Panc1 (cell line): ENCODE measurements around the gene AKAP8L. TPM values are rescaled to one million over a fixed set of nuclear protein-coding genes. Genes with fewer than 3 reads are reported as not detected.

ENCODE experiments used
- ATAC-seq: fragments of 200-7000 bp; cut with Tn5 transposase; 2 replicates; pipeline ENCODE4 v1.9.1; 2020; ENCODE audit warnings: mild to moderate bottlenecking, moderate library complexity
- BruUV-seq: library from RNA; stranded (reverse); fragments of 400-500 nt; replicated peaks from 2 replicates; lab custom pipeline; 2021; lab: Mats Ljungman, UMichigan
- CTCF ChIA-PET: fragments of 300-600 bp; sonication (Branson Sonifier 250); formaldehyde crosslinking; loops from one replicate; lab custom pipeline; 2022; ENCODE audit warnings: antibody characterized with exemption; lab: Charles Lee
- POLR2A ChIA-PET: fragments of 300-600 bp; sonication (Branson Sonifier 250); formaldehyde crosslinking; loops from one replicate; lab custom pipeline; 2022; ENCODE audit warnings: antibody characterized with exemption; lab: Charles Lee
- DNase-seq: peaks from one replicate; pipeline ENCODE4 v3.0.0-alpha.2; 2010; ENCODE audit warnings: low read depth, low spot score
- H3K27ac ChIP-seq: 2 replicates; pipeline ENCODE4 v1.5.1; 2011; ENCODE audit warnings: mild to moderate bottlenecking, low read length, inconsistent platforms
- H3K27me3 ChIP-seq: fragments of 200-500 bp; sonication (Bioruptor generic); 2 replicates; pipeline ENCODE4 v1.6.0; 2014; ENCODE audit warnings: low read length, inconsistent platforms; ENCODE audit not compliant: control insufficient read depth, insufficient read depth
- H3K36me3 ChIP-seq: fragments of 200-500 bp; sonication (Bioruptor generic); 2 replicates; pipeline ENCODE4 v1.5.1; 2014; ENCODE audit warnings: inconsistent platforms, mild to moderate bottlenecking, low read length, moderate library complexity; ENCODE audit not compliant: control insufficient read depth, insufficient read depth
- H3K4me1 ChIP-seq: 2 replicates; pipeline ENCODE4 v1.5.1; 2011; ENCODE audit warnings: inconsistent platforms, mild to moderate bottlenecking, low read length, moderate library complexity; ENCODE audit not compliant: control insufficient read depth, insufficient read depth
- H3K4me3 ChIP-seq, 2 experiments: 2 replicates each; pipeline ENCODE4 v1.5.1; 2011 to 2012; ENCODE audit warnings: low read depth in 2 of 2, low read length in 2 of 2, mild to moderate bottlenecking in 2 of 2, inconsistent platforms in 1 of 2, moderate library complexity in 1 of 2
- H3K9me3 ChIP-seq: fragments of 200-500 bp; sonication (Bioruptor generic); 2 replicates; pipeline ENCODE4 v1.5.1; 2014; ENCODE audit warnings: low read depth, mild to moderate bottlenecking, inconsistent platforms, low read length, moderate library complexity; ENCODE audit not compliant: control insufficient read depth, insufficient read depth
- CTCF ChIP-seq: fragments of 450-650 bp; IDR thresholded peaks from 2 replicates; pipeline ENCODE4 v1.5.1; 2017; ENCODE audit warnings: mild to moderate bottlenecking
- POLR2AphosphoS5 ChIP-seq: IDR thresholded peaks from 2 replicates; pipeline ENCODE4 v1.6.1; 2012; ENCODE audit warnings: mild to moderate bottlenecking, low read depth, low read length, moderate library complexity
- SIN3A ChIP-seq: IDR thresholded peaks from 2 replicates; pipeline ENCODE4 v1.6.1; 2012; ENCODE audit warnings: low read depth, mild to moderate bottlenecking, low read length, moderate library complexity, borderline replicate concordance; ENCODE audit not compliant: insufficient read depth
- TCF7L2 ChIP-seq: IDR thresholded peaks from 2 replicates; pipeline ENCODE4 v1.6.1; 2011; ENCODE audit warnings: mild to moderate bottlenecking, low read depth, low read length, inconsistent platforms
- in situ Hi-C: cut with HindIII; loops from 2 replicates; pipeline ENCODE4 v1.10.0; 2016; ENCODE audit warnings: low sequenced_read_pairs, low pct_unique_long_range_greater_than_20kb
- intact Hi-C: fragments of 100-400 bp; cut with micrococcal nuclease; formaldehyde crosslinking; loops from one replicate; pipeline ENCODE4 v1.10.0; 2022; ENCODE audit not compliant: unreplicated experiment
- total RNA-seq: library from RNA; stranded (reverse); gene quantifications from one replicate; pipeline ENCODE4 v1.2.1, GENCODE V29; 2021; ENCODE audit not compliant: unreplicated experiment
- TF ChIP-seq, protein P1 (sequence below), 2 experiments: IDR thresholded peaks; 2 replicates each; pipeline ENCODE4 v1.6.1; 2011 to 2012; ENCODE audit warnings: low read depth in 2 of 2, control low read depth in 1 of 2, low read length in 1 of 2, mild to moderate bottlenecking in 1 of 2, moderate library complexity in 1 of 2; ENCODE audit not compliant: insufficient read depth in 1 of 2

The AKAP8L gene
- total RNA-seq, 1 experiment from 2014 or later: 65.5 TPM

- Histone ChIP-seq H3K27me3 (no peaks in the 10 kb centered on the region), H3K4me1 (peaks cover 7% of the 10 kb centered on the region; the same call in 1 of the 2 replicates), H3K9me3 (no peaks in the 10 kb centered on the region), H3K4me3 (no peak overlapping the region), H3K27ac (no peak overlapping the region), H3K36me3 (no peaks in the 10 kb centered on the region)
- TF ChIP-seq SIN3A: no peak
- TF ChIP-seq, protein P1, sequence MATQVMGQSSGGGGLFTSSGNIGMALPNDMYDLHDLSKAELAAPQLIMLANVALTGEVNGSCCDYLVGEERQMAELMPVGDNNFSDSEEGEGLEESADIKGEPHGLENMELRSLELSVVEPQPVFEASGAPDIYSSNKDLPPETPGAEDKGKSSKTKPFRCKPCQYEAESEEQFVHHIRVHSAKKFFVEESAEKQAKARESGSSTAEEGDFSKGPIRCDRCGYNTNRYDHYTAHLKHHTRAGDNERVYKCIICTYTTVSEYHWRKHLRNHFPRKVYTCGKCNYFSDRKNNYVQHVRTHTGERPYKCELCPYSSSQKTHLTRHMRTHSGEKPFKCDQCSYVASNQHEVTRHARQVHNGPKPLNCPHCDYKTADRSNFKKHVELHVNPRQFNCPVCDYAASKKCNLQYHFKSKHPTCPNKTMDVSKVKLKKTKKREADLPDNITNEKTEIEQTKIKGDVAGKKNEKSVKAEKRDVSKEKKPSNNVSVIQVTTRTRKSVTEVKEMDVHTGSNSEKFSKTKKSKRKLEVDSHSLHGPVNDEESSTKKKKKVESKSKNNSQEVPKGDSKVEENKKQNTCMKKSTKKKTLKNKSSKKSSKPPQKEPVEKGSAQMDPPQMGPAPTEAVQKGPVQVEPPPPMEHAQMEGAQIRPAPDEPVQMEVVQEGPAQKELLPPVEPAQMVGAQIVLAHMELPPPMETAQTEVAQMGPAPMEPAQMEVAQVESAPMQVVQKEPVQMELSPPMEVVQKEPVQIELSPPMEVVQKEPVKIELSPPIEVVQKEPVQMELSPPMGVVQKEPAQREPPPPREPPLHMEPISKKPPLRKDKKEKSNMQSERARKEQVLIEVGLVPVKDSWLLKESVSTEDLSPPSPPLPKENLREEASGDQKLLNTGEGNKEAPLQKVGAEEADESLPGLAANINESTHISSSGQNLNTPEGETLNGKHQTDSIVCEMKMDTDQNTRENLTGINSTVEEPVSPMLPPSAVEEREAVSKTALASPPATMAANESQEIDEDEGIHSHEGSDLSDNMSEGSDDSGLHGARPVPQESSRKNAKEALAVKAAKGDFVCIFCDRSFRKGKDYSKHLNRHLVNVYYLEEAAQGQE (IDR thresholded peaks at IDR 0.05; ENCODE audit: insufficient read depth in 1 of 2, low read depth in 2 of 2, low read length in 1 of 2): no peak
- no peak for TF ChIP-seq TCF7L2
- no peak for TF ChIP-seq CTCF
- no peak for TF ChIP-seq POLR2AphosphoS5
- ChIA-PET CTCF (no interaction called here), POLR2A (no interaction called here)
- intact Hi-C loops: no loop called here
- in situ Hi-C loops: no loop called here
- ATAC-seq (no peak), DNase-seq (no peak)
- BruUV-seq: no TSS peak
Observed at GRCh38 chr19:15372470-15372869, 46.3 kb downstream of the AKAP8L start.

DNA sequence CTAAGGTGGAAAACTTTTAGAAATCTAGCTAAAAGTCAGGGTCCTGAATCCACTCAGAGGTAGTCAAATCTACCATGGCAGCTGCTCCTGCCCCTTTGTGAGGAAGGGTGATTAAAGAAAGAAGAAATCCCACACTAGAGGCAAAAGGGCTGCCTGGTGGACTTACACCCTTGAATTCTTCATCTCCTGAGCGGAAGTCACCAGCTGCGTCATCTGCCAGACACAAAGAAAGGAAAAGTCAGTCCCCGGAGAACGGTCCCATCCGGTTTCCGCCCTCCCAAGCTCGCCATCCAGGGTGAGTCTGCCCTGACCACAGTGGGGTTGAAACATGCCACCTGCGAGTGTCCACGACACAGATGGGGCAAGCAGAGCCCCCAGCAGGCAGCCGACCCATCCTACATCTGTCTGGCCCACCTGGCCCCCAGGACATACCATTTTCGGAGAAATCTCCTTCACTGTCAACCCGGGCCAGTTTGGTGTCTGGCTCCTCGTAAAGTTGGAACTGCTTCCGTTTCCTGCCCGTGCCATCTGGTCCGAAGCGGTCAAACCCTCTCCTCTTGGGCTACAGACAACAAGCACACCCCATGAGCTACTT, 46.9 kb downstream of the AKAP8L start:
- CTCF ChIA-PET: no interaction called here
- 0 out of 2 replicates have a peak, but pooled peaks cover 3% of the 10 kb centered on the region for H3K4me1 ChIP-seq
- BruUV-seq: no TSS peak
- TF ChIP-seq TCF7L2 (no peak), CTCF (no peak), SIN3A (no peak), POLR2AphosphoS5 (no peak)
- TF ChIP-seq, protein P1 (IDR thresholded peaks at IDR 0.05; ENCODE audit: insufficient read depth in 1 of 2, low read depth in 2 of 2, low read length in 1 of 2): no peak
- no peaks in the 10 kb centered on the region for H3K9me3 ChIP-seq
- DNase-seq: no peak
- ATAC-seq: no peak
- in situ Hi-C loops: no loop called here
- no peaks in the 10 kb centered on the region for H3K27me3 ChIP-seq
- POLR2A ChIA-PET: no interaction called here
- H3K4me3 ChIP-seq: no peak overlapping the region
- intact Hi-C loops: no loop called here
- no peak overlapping the region for H3K27ac ChIP-seq
- no peaks in the 10 kb centered on the region for H3K36me3 ChIP-seq
